Islet of Langerhans (tissue), 1 donor: ENCODE results near the gene SGMS2.

Experiments used
- FAIRE-seq: peaks from one replicate; lab custom pipeline; 2011; peaks lifted over from hg19 to GRCh38; lab: Jason Lieb, UNC

Gene SGMS2

GRCh38 chr4:107828315-107829090, 3.8 kb downstream of the SGMS2 start:
- FAIRE-seq = no peak

- no peak for FAIRE-seq
Measured at GRCh38 chr4:107831140-107831539, 6.4 kb downstream of the SGMS2 start.

DNA sequence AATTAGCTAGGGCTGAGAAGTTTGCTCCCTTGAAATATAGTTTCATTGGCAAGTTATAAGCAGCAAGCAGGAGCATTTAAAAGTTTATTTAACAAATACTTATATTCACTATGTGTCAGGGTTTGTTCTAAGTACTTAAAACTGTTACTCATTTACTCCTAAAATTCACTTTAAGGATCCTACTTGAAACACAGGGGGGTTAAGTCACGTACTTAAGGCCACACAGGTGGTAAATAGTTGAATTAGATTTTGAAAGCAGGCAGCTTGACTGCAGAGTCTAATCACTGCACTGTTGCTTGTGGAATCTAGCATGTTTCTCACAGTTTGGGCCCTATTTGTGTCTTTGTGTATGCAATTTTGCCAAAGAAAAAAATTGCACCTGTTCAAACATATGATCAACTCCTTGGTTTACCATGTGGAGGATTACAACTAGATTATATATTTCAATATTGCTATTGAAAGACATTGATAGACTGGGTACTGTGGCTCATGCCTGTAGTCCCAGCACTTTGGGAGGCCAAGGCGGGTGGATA, 7.6 kb downstream of the SGMS2 start:
- FAIRE-seq = no peak

DNA sequence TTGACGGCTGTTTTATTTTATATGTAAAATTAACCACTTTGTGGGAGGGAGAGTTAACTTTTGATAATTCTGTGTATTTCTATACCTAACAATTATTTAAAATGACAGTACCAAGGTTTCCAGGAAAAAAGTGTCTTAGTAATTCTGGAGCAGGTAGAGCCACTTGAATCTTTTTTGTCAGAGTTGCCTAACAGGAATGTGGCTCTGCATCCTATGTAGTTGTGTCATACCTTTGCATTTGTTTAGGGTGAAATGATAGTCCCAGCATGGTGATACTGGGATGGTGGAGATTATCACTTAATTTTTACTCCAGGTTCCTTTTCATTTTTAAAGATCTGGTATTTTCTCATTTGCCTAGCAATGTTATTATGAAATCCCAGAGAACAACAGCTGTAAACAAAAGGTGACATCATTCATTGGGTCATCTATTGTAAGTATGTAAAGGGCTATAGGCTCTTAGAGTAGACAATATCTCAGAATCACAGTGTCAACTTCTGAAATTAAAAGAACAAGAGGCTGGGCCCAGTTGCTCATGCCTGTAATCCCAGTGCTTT, 9.6 kb downstream of the SGMS2 start:
- FAIRE-seq = no peak

GRCh38 chr4:107835406-107835805, 10.7 kb downstream of the SGMS2 start:
- FAIRE-seq = no peak

- no peak for FAIRE-seq
Measured at GRCh38 chr4:107837317-107837716, 12.6 kb downstream of the SGMS2 start.

- FAIRE-seq = peak; percentile 13
Measured at GRCh38 chr4:107837776-107838618, 13.3 kb downstream of the SGMS2 start.

GRCh38 chr4:107838861-107839565, 14.3 kb downstream of the SGMS2 start:
- peak; percentile 83 for FAIRE-seq

DNA sequence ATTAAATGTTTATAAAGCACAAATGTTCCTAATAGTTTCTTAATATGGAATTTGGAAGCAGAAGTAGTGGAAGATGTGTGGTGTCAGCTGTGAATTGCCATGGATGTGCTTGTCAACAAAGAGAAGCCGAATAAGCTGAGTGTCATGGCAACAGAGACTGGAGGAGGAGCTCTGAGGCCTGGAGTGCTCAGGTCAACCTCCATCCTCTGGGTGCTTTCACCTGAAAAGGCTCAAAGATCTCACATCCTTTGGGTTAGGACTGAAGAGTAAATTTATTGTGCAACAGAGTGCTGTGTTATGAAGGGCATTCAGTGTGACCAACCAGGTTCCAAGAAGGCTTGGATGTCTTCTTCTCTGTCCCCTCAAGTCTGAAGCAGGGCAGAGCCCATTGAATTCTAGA, 18.7 kb downstream of the SGMS2 start:
- peak; percentile 45 for FAIRE-seq

DNA sequence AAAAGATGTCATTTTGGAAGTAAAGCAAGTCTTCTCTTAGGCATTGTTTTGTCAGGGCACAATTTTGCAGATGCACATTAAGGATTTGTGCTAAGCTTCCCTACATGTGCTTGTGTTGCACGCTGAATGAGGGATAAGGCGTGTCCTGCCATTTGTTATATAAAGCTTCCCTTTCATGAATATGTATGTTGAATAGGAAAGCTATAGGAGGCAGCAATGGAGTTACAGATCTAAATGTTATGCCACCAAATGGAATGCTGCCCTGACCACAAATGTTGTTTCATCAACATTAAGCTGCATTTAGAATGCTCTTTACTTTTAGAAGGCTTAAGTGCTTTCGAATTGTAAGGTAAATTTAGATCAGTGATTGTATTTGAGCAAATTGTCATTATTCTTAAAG, 20.9 kb downstream of the SGMS2 start:
- no peak for FAIRE-seq

GRCh38 chr4:107850438-107850837, 25.7 kb downstream of the SGMS2 start:
- FAIRE-seq = no peak

DNA sequence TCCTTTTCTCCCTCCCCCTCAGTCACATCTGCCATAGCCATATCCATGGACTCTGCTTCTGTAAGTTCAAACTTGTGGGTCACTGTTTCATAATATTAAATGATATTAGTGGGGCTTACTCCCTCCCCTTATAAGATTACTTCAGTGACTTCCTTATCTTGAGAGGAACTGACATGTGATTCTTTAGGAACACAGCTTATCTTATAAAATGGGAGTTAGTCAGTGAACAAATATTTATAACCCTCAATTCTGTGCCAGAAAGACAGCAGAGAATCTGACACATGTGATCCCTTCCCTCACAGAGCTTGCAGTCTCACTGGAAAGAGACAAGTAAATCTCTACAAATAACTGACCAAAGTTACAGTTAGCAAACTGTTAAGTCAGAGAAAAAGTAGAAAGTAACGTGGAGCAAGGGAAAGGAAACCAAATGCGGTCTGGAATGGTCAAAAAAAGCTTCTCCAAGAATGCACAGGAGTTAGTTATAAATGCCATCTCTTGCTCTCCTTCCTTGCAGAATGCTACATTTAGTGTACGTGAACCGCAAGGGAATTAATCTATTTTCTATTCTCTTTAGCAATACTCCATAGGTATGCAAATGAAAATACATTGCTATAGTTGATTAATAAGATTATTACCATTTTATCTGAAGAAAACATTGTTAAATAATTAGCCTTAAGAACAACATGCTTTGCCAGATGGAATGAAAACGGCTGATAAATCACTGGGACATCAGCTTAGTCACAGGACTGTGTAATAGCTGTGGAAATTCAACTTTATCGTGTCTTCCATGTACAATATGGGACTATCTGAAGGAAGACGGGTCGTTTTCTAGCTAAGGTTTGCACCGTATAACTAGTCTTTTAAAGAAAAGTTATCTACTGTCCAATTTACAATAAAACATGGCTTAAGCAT, 29.0 kb downstream of the SGMS2 start:
- peak; percentile 87 for FAIRE-seq

DNA sequence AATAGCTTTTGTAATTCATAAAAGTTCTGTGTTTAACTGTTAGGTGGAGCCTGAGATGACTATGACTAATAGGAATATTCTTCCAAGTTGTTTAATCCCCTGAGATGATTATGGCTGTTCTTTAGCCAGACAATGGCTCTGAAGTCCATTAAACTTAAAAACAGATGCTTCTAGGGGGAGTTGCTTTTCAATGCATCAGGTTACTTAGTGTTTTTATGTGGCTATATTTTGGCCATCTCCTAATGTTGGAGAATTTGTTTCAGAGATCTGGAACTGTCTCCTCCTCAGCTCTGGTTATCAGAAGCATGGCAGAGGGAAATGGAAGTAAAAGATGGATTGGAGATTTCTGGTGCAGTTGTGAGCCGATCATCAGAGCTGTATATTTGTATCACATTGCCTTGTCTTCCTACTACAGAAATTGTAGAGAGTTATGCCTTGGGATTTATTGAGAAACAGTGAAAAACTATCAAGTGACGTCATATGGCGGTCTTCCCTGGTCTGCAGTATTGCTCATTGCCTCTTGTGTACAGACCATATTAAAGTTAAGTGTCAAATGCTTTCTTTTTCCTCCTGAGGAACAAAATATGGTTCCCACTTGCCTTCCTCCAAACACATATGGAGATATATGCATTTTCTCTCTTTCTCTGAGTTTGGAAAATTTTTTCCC, 29.8 kb downstream of the SGMS2 start:
- no peak for FAIRE-seq

- FAIRE-seq = no peak
Measured at GRCh38 chr4:107855723-107856122, 31.0 kb downstream of the SGMS2 start.

- FAIRE-seq = peak; percentile 75
Measured at GRCh38 chr4:107856901-107857300, 32.2 kb downstream of the SGMS2 start.

GRCh38 chr4:107857741-107858140, 33.0 kb downstream of the SGMS2 start:
- FAIRE-seq = no peak

DNA sequence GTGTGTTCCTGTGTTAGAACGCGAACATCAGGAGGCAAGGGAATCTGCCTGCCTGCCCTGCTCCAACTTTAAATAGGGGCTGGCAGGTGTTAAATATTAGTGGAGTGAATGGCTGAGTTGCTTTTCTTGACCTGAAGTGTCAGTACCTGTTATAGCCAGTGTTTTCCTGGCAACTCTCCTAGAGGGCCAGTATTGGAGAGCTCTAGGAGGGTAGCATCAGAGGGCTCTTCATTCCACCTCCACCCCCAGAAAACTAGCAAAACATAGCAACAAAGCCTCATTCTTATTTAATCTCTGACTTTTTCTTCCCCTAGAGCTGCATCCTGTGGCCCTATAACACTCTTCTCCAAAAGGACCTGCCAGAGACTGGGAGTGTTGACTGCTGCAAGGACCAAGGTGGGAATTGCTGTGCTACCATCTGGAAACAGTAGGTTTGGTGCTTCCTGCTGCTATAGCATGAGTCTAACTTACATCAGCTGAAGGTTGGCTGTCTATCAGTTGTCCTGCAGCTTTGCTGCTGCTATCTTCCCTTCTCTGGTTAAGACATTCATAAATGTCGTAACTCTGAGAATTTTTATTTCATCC, 33.5 kb downstream of the SGMS2 start:
- FAIRE-seq = no peak

DNA sequence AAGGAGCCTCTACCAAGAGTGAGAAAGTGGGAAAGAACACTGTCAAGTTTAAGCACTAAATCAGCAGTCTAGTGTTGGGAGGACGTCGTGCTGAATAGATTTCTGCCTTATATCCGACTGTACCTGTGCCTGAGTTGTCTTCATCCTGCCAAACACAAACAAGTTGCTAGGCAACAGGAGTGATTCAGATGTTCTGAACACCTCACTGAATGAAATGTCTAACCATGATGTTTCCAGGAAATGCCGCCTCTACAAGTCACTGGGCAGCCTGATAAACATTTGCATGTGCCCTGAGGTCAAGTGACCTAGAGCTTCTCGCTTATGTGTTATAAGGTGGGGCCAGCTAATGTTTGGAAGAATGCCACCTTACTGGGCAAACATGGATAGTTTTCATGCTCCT, 37.9 kb downstream of the SGMS2 start:
- FAIRE-seq = peak; percentile 99

- no peak for FAIRE-seq
Measured at GRCh38 chr4:107863416-107863815, 38.7 kb downstream of the SGMS2 start.

GRCh38 chr4:107863850-107864371, 39.2 kb downstream of the SGMS2 start:
- FAIRE-seq = no peak
